H1 (cell line): ENCODE measurements around the gene SPINK9. TPM values are rescaled to one million over a fixed set of nuclear protein-coding genes. Genes with fewer than 3 reads are reported as not detected.

Experiments used
- CTCF ChIA-PET: fragments of 300-600 bp; sonication (Branson Sonifier 250); formaldehyde crosslinking; loops from one replicate; lab custom pipeline; 2021; ENCODE audit not compliant: partially characterized antibody; lab: Charles Lee
- POLR2A ChIA-PET: fragments of 300-600 bp; sonication (Branson Sonifier 250); formaldehyde crosslinking; loops from one replicate; lab custom pipeline; 2021; ENCODE audit warnings: inconsistent platforms; ENCODE audit not compliant: partially characterized antibody; lab: Charles Lee
- DNase-seq, 2 experiments: peaks; one replicate each; pipeline versions ENCODE4 v3.0.0 to v3.0.0-alpha.2; 2010 to 2022; ENCODE audit warnings: low spot score in 2 of 2, low read depth in 1 of 2, mixed read lengths in 1 of 2
- FAIRE-seq: peaks from 2 replicates; lab custom pipeline; 2011; peaks lifted over from hg19 to GRCh38; lab: Jason Lieb, UNC
- H2AFZ ChIP-seq: 2 replicates; pipeline ENCODE4 v1.8.1; 2012; ENCODE audit warnings: low read length, inconsistent platforms
- H2AK5ac ChIP-seq: 2 replicates; pipeline ENCODE4 v1.6.1; 2013; ENCODE audit warnings: low read depth, low read length
- H2BK120ac ChIP-seq: replicated peaks from 2 replicates; pipeline ENCODE3; 2013; ENCODE audit warnings: low read depth, low read length, inconsistent platforms
- H2BK12ac ChIP-seq: 2 replicates; pipeline ENCODE4 v1.6.1; 2013; ENCODE audit warnings: low read depth, low read length
- H2BK15ac ChIP-seq: 2 replicates; pipeline ENCODE4 v1.6.1; 2013; ENCODE audit warnings: low read length
- H2BK20ac ChIP-seq: 2 replicates; pipeline ENCODE4 v1.6.1; 2013; ENCODE audit warnings: low read length
- H2BK5ac ChIP-seq: 2 replicates; pipeline ENCODE4 v1.6.1; 2013; ENCODE audit warnings: low read depth, low read length
- H3K14ac ChIP-seq: 2 replicates; pipeline ENCODE4 v1.6.1; 2013; ENCODE audit warnings: inconsistent platforms; ENCODE audit not compliant: insufficient read length
- H3K18ac ChIP-seq: 2 replicates; pipeline ENCODE4 v1.6.1; 2013; ENCODE audit warnings: low read length; ENCODE audit errors: extremely low read depth
- H3K23ac ChIP-seq: 2 replicates; pipeline ENCODE4 v1.6.1; 2013; ENCODE audit warnings: inconsistent platforms; ENCODE audit not compliant: insufficient read length
- H3K23me2 ChIP-seq: 2 replicates; pipeline ENCODE4 v1.6.1; 2013; ENCODE audit warnings: low read depth, low read length
- H3K27ac ChIP-seq: 2 replicates; pipeline ENCODE4 v1.6.1; 2011; ENCODE audit warnings: low read depth, low read length, inconsistent platforms
- H3K27me3 ChIP-seq, 4 experiments: replicated peaks in 1 of 4; 1 replicate in 1 of 4; 2 replicates in 3 of 4; pipeline versions ENCODE4 v1.6.1 to v1.8.1; 2011 to 2013; ENCODE audit warnings: low read length in 3 of 4, mild to moderate bottlenecking in 3 of 4, inconsistent platforms in 2 of 4, mixed read lengths in 2 of 4, moderate library complexity in 1 of 4; ENCODE audit not compliant: control insufficient read depth in 3 of 4, insufficient read depth in 3 of 4; ENCODE audit errors: extremely low read depth in 1 of 4
- H3K36me3 ChIP-seq, 4 experiments: 2 replicates each; pipeline versions ENCODE4 v1.6.1 to v1.8.1; 2011 to 2013; ENCODE audit warnings: mild to moderate bottlenecking in 4 of 4, low read length in 3 of 4, moderate library complexity in 2 of 4, control low read depth in 1 of 4, inconsistent platforms in 1 of 4; ENCODE audit not compliant: insufficient read depth in 4 of 4, control insufficient read depth in 2 of 4
- H3K4ac ChIP-seq: replicated peaks from 2 replicates; pipeline ENCODE3; 2013; ENCODE audit warnings: low read length, low read depth, mixed read lengths, inconsistent platforms; ENCODE audit not compliant: insufficient read length
- H3K4me1 ChIP-seq, 4 experiments: replicated peaks in 1 of 4; 1 replicate in 1 of 4; 2 replicates in 3 of 4; pipeline versions ENCODE4 v1.6.1 to v1.8.1; 2011 to 2013; ENCODE audit warnings: low read length in 3 of 4, inconsistent platforms in 2 of 4, mixed read lengths in 1 of 4; ENCODE audit not compliant: insufficient read depth in 4 of 4, control insufficient read depth in 3 of 4
- H3K4me2 ChIP-seq, 2 experiments: 2 replicates each; pipeline versions ENCODE4 v1.6.1 to v1.8.1; 2011 to 2013; ENCODE audit warnings: low read depth in 2 of 2, low read length in 2 of 2, control low read depth in 1 of 2, inconsistent platforms in 1 of 2, mild to moderate bottlenecking in 1 of 2; ENCODE audit not compliant: insufficient read depth in 1 of 2
- H3K4me3 ChIP-seq, 4 experiments: fragments of 200-600, 300-600 bp in 1 of 4; sonication (generic), shearing (Covaris generic), sonication (Bioruptor Twin) in 1 of 4; 2 replicates each; pipeline versions ENCODE4 v1.5.1 to v1.8.1; 2011 to 2016; ENCODE audit warnings: low read length in 4 of 4, low read depth in 3 of 4, control low read depth in 2 of 4, inconsistent platforms in 2 of 4, mild to moderate bottlenecking in 2 of 4, mixed read lengths in 1 of 4, moderate library complexity in 1 of 4; ENCODE audit not compliant: insufficient read depth in 2 of 4; ENCODE audit errors: extremely low read depth in 1 of 4
- H3K56ac ChIP-seq: replicated peaks from 2 replicates; pipeline ENCODE3; 2013; ENCODE audit warnings: low read depth, mild to moderate bottlenecking, mixed read lengths, low read length, inconsistent platforms; ENCODE audit not compliant: insufficient read length
- H3K79me1 ChIP-seq: 2 replicates; pipeline ENCODE4 v1.6.1; 2013; ENCODE audit warnings: low read depth, low read length, control low read depth
- H3K79me2 ChIP-seq, 2 experiments: 2 replicates each; pipeline versions ENCODE4 v1.6.1 to v1.8.1; 2012 to 2013; ENCODE audit warnings: low read length in 2 of 2, mild to moderate bottlenecking in 2 of 2, inconsistent platforms in 1 of 2; ENCODE audit not compliant: insufficient read depth in 2 of 2, control insufficient read depth in 1 of 2
- H3K9ac ChIP-seq, 4 experiments: replicated peaks in 1 of 4; 1 replicate in 1 of 4; 2 replicates in 3 of 4; pipeline versions ENCODE4 v1.6.1 to v1.8.1; 2011 to 2013; ENCODE audit warnings: low read depth in 3 of 4, low read length in 3 of 4, control low read depth in 2 of 4, mild to moderate bottlenecking in 2 of 4, moderate library complexity in 2 of 4, inconsistent platforms in 1 of 4; ENCODE audit errors: extremely low read depth in 1 of 4
- H3K9me3 ChIP-seq, 2 experiments: 2 replicates each; pipeline versions ENCODE4 v1.6.1 to v1.8.1; 2012 to 2013; ENCODE audit warnings: mild to moderate bottlenecking in 2 of 2, moderate library complexity in 2 of 2, control low read depth in 1 of 2, inconsistent platforms in 1 of 2, low read depth in 1 of 2, low read length in 1 of 2, mixed read lengths in 1 of 2; ENCODE audit not compliant: insufficient read depth in 2 of 2
- H4K20me1 ChIP-seq, 2 experiments: replicated peaks in 1 of 2; 2 replicates each; pipeline versions ENCODE3 to v1.8.1; 2011 to 2013; ENCODE audit warnings: inconsistent platforms in 2 of 2, low read length in 2 of 2, mild to moderate bottlenecking in 1 of 2; ENCODE audit not compliant: insufficient read depth in 2 of 2, control insufficient read depth in 1 of 2
- H4K5ac ChIP-seq: 2 replicates; pipeline ENCODE4 v1.6.1; 2013; ENCODE audit warnings: low read length, low read depth, mixed read lengths, inconsistent platforms; ENCODE audit not compliant: insufficient read length
- H4K8ac ChIP-seq: 2 replicates; pipeline ENCODE4 v1.8.0; 2013; ENCODE audit warnings: mild to moderate bottlenecking, moderate library complexity, low read length, inconsistent platforms; ENCODE audit not compliant: insufficient read depth; ENCODE audit errors: extremely low read depth
- H4K91ac ChIP-seq: replicated peaks from 2 replicates; pipeline ENCODE3; 2013; ENCODE audit warnings: low read length, mixed read lengths, inconsistent platforms; ENCODE audit not compliant: insufficient read length
- POLR2A ChIP-seq, 2 experiments: IDR thresholded peaks; 1 replicate in 1 of 2; 2 replicates in 1 of 2; pipeline ENCODE4 v1.6.1; 2011; ENCODE audit warnings: low read depth in 2 of 2, low read length in 2 of 2, mild to moderate bottlenecking in 2 of 2; ENCODE audit errors: control extremely low read depth in 1 of 2
- SAP30 ChIP-seq: fragments of 300-600 bp; sonication (generic); IDR thresholded peaks from 2 replicates; pipeline ENCODE4 v1.7.1; 2012; ENCODE audit warnings: low read length, moderate library complexity, mild to moderate bottlenecking, inconsistent platforms; ENCODE audit not compliant: insufficient read depth, insufficient replicate concordance
- TEAD4 ChIP-seq: IDR thresholded peaks from 2 replicates; pipeline ENCODE4 v1.6.1; 2012; ENCODE audit warnings: low read depth, low read length, inconsistent platforms, mixed read lengths
- YY1 ChIP-seq: IDR thresholded peaks from 2 replicates; pipeline ENCODE4 v1.6.1; 2011; ENCODE audit warnings: low read depth, mild to moderate bottlenecking, low read length
- WGBS, 2 experiments: shearing (Covaris generic) in 1 of 2; methylation state at CpG; one replicate each; pipeline versions ENCODE4 v1.1.6 to v1.1.7; 2013 to 2015; ENCODE audit warnings: low lambda C conversion rate in 2 of 2, mixed read lengths in 2 of 2, inconsistent platforms in 1 of 2, low coverage in 1 of 2, missing lambda C conversion rate in 1 of 2; ENCODE audit not compliant: insufficient replicate concordance in 2 of 2, insufficient coverage in 1 of 2, insufficient read length in 1 of 2; ENCODE audit errors: extremely low coverage in 1 of 2, missing lambda C conversion rate in 1 of 2; 5-methylcytosine and 5-hydroxymethylcytosine counted together
- polyA plus RNA-seq, 7 experiments: library from polyadenylated mRNA; depleted of rRNA in 3 of 7; stranded (reverse) in 5 of 7; unstranded in 2 of 7; fragments of >200 nt in 5 of 7; fragments of 200-250 nt in 2 of 7; gene quantifications; 1 replicate in 5 of 7; 2 replicates in 1 of 7; 4 replicates in 1 of 7; pipeline versions ENCODE4 v1.2.1 to v1.2.3, GENCODE V29; 2011 to 2013; ENCODE audit warnings: missing spikeins in 2 of 7, mixed read lengths in 2 of 7
- total RNA-seq: library from RNA; stranded (reverse); fragmentation: NEBNext Ultra II Directional; extraction: Animal tissue kit (Norgen Biotek cat#: 25700); gene quantifications from 2 replicates; pipeline ENCODE4 v1.2.1, GENCODE V29; 2021

Gene SPINK9
- total and polyA plus RNA-seq, 2 of the 8 experiments (the other 6 are each of a cell fraction or from before 2014, with no cell fraction given), result not detected

GRCh38 chr5:148378670-148379069 lies 43.3 kb downstream of the SPINK9 start:
- Histone ChIP-seq H3K4me3 (no peak overlapping the region), H2AK5ac (no peak overlapping the region), H2AFZ (no peak overlapping the region), H3K79me1 (no peaks in the 10 kb centered on the region), H3K4me1 (peaks cover 0 to 3% (median 0%) of the 10 kb centered on the region in 4 experiments; a peak in 3 of 7 replicates), H3K9ac (no peak overlapping the region), H4K20me1 (no peaks in the 10 kb centered on the region), H4K5ac (no peak overlapping the region), H3K23me2 (peaks cover 2% of the 10 kb centered on the region; the same call in 1 of the 2 replicates), H3K27me3 (no peaks in the 10 kb centered on the region), H4K8ac (no peak overlapping the region), H2BK120ac (no peak overlapping the region), H3K14ac (no peak overlapping the region), H2BK20ac (no peak overlapping the region), H3K23ac (no peak overlapping the region), H2BK15ac (no peak overlapping the region), H3K4me2 (no peak overlapping the region), H3K56ac (no peak overlapping the region), H3K27ac (no peak overlapping the region), H3K4ac (no peak overlapping the region), H3K18ac (no peak overlapping the region), H3K9me3 (no peaks in the 10 kb centered on the region; a peak in 1 of 4 replicates), H4K91ac (no peak overlapping the region), H3K36me3 (peaks cover 0 to 5% (median 0%) of the 10 kb centered on the region in 4 experiments; a peak in 2 of 8 replicates), H2BK5ac (no peak overlapping the region), H3K79me2 (no peaks in the 10 kb centered on the region; a peak in 1 of 4 replicates), H2BK12ac (no peak overlapping the region)
- FAIRE-seq, result no peak
- DNase-seq, result no peak
- CTCF ChIA-PET, result no interaction called here
- TF ChIP-seq POLR2A (IDR thresholded peaks at IDR 0.05; ENCODE audit: control extremely low read depth in 1 of 2, low read depth in 2 of 2, low read length in 2 of 2) (no peak), YY1 (no peak), TEAD4 (no peak), SAP30 (no peak)
- POLR2A ChIA-PET, result no interaction called here
- WGBS, 2 experiments, result 87% methylated on average over 3 of the region's 3 CpGs; no CpG with 5 or more reads in 1 of the 2 experiments
